HEK293T (cell line): Measurements from ENCODE around the gene SORBS1.

Experiments used
- BHLHE40 ChIP-seq: fragments of 450-650 bp; IDR thresholded peaks from 2 replicates; pipeline ENCODE4 v1.6.1; 2016; ENCODE audit warnings: mild to moderate bottlenecking, moderate library complexity, borderline replicate concordance
- CTBP1 ChIP-seq: fragments of 450-650 bp; IDR thresholded peaks from 2 replicates; pipeline ENCODE4 v1.6.1; 2016; ENCODE audit warnings: borderline replicate concordance
- ELF4 ChIP-seq: fragments of 450-650 bp; IDR thresholded peaks from 2 replicates; pipeline ENCODE4 v1.6.1; 2017; ENCODE audit warnings: antibody characterized with exemption
- FOXA1 ChIP-seq: fragments of 450-650 bp; IDR thresholded peaks from 2 replicates; pipeline ENCODE4 v1.6.1; 2016; ENCODE audit warnings: mild to moderate bottlenecking
- FOXK2 ChIP-seq: fragments of 450-650 bp; IDR thresholded peaks from 2 replicates; pipeline ENCODE4 v1.6.1; 2016; ENCODE audit warnings: mild to moderate bottlenecking
- FOXM1 ChIP-seq: fragments of 450-650 bp; IDR thresholded peaks from 2 replicates; pipeline ENCODE4 v1.6.1; 2017; ENCODE audit warnings: mild to moderate bottlenecking, borderline replicate concordance
- HDGF ChIP-seq: fragments of 450-650 bp; IDR thresholded peaks from 2 replicates; pipeline ENCODE4 v1.6.1; 2017; ENCODE audit warnings: antibody characterized with exemption, borderline replicate concordance
- L3MBTL2 ChIP-seq: fragments of 450-650 bp; conservative IDR thresholded peaks from 2 replicates; pipeline ENCODE4 v1.6.1; 2016; ENCODE audit warnings: mild to moderate bottlenecking
- LEF1 ChIP-seq: fragments of 450-650 bp; IDR thresholded peaks from 2 replicates; pipeline ENCODE4 v1.6.1; 2017; ENCODE audit warnings: mild to moderate bottlenecking, borderline replicate concordance
- PKNOX1 ChIP-seq: fragments of 450-650 bp; IDR thresholded peaks from 2 replicates; pipeline ENCODE4 v1.6.1; 2016
- SP1 ChIP-seq: fragments of 450-650 bp; IDR thresholded peaks from 2 replicates; pipeline ENCODE4 v1.6.1; 2017
- SUZ12 ChIP-seq: fragments of 450-650 bp; IDR thresholded peaks from 2 replicates; pipeline ENCODE4 v1.6.1; 2016; ENCODE audit warnings: mild to moderate bottlenecking
- ZNF384 ChIP-seq: fragments of 450-650 bp; IDR thresholded peaks from 2 replicates; pipeline ENCODE4 v1.6.1; 2016

GRCh38 chr10:95547791-95548435, 13.3 kb downstream of the SORBS1 start:
- no peak for TF ChIP-seq SP1
- no peak for TF ChIP-seq FOXA1
- TF ChIP-seq SUZ12, result no peak
- TF ChIP-seq CTBP1, result no peak
- no peak for TF ChIP-seq ELF4
- TF ChIP-seq FOXM1, result no peak
- no peak for TF ChIP-seq PKNOX1
- no peak for TF ChIP-seq BHLHE40
- TF ChIP-seq HDGF, result no peak
- no peak for TF ChIP-seq FOXK2
- TF ChIP-seq L3MBTL2, result no peak
- no peak for TF ChIP-seq LEF1
- TF ChIP-seq ZNF384, result no peak
